Measurements from ENCODE around the gene SLC35E1. TPM values are rescaled to one million over a fixed set of nuclear protein-coding genes. Genes with fewer than 3 reads are reported as not detected.

The SLC35E1 gene
- total RNA-seq, 1 experiment from 2014 or later: 35.8 TPM

- Histone ChIP-seq H3K79me1 (ENCODE audit: insufficient read depth, low read depth, low read length, poor library complexity, severe bottlenecking) (peaks cover 12% of the 10 kb centered on the region), H3K18ac (ENCODE audit: insufficient read length, low read depth, low read length) (no peak overlapping the region), H3K79me2 (ENCODE audit: insufficient read depth, low read length) (peaks cover 32% of the 10 kb centered on the region; the same call in 1 of the 2 replicates), H2BK20ac (ENCODE audit: low read depth, low read length, poor library complexity, severe bottlenecking) (no peak overlapping the region), H3K27me3 (ENCODE audit: insufficient read depth, low read length) (no peaks in the 10 kb centered on the region), H2BK120ac (ENCODE audit: low read depth, low read length, poor library complexity, severe bottlenecking) (no peak overlapping the region), H4K5ac (ENCODE audit: insufficient read length, low read depth, low read length) (no peak overlapping the region), H2BK5ac (ENCODE audit: insufficient read length, low read length) (no peak overlapping the region), H3K4me1 (ENCODE audit: insufficient read depth, low read length) (peaks cover 7% of the 10 kb centered on the region; the same call in 1 of the 2 replicates), H4K8ac (replicated peaks; ENCODE audit: insufficient read length, low read depth, low read length) (no peak overlapping the region), H4K91ac (ENCODE audit: insufficient read length, low read depth, low read length) (no peak overlapping the region), H3K4me2 (ENCODE audit: insufficient read depth, insufficient read length, low read length) (no peak overlapping the region), H3K9ac (ENCODE audit: extremely low read depth, insufficient read length, low read length) (no peak overlapping the region), H3K14ac (ENCODE audit: insufficient read depth, low read length) (no peak overlapping the region), H3K9me3 (ENCODE audit: control insufficient read depth, low read depth, low read length) (no peaks in the 10 kb centered on the region), H4K20me1 (ENCODE audit: control insufficient read depth, insufficient read depth, insufficient read length) (peaks cover 4% of the 10 kb centered on the region), H2BK12ac (ENCODE audit: insufficient read length, low read depth, low read length) (no peak overlapping the region), H3K23me2 (ENCODE audit: insufficient read length, low read depth, low read length, poor library complexity, severe bottlenecking) (no peaks in the 10 kb centered on the region), H3T11ph (ENCODE audit: low read length) (no peak overlapping the region), H2AFZ (ENCODE audit: low read length) (no peak overlapping the region), H2BK15ac (ENCODE audit: low read depth, low read length) (no peak overlapping the region), H3K23ac (ENCODE audit: insufficient read length, low read depth, low read length) (no peak overlapping the region), H2AK5ac (ENCODE audit: insufficient read length, low read length) (no peak overlapping the region), H3K4ac (ENCODE audit: low read depth, low read length) (no peak overlapping the region), H3K27ac (ENCODE audit: insufficient read length, low read depth, low read length) (no peak overlapping the region), H3K56ac (ENCODE audit: insufficient read length, low read depth, low read length) (no peak overlapping the region)
- peaks cover 0 to 4% (median 0%) of the 10 kb centered on the region in 3 experiments; a peak in 2 of 7 replicates for H3K36me3 Mint-ChIP-seq (ENCODE audit: insufficient read depth in 1 of 3, low read depth in 3 of 3)
- WGBS (ENCODE audit: extremely low coverage, insufficient read length, low lambda C conversion rate): no CpG with 5 or more reads among the region's 5 CpGs
- H3K4me3 Mint-ChIP-seq: no peak overlapping the region
- no peak for DNase-seq
- H3K9me3 Mint-ChIP-seq: no peaks in the 10 kb centered on the region
- H3K27me3 Mint-ChIP-seq (ENCODE audit: low read depth): no peaks in the 10 kb centered on the region
- peaks cover 18 to 24% of the 10 kb centered on the region in 2 experiments for H3K4me1 Mint-ChIP-seq
- TF ChIP-seq CTCF (conservative IDR thresholded peaks at IDR 0.05): no peak
- peak overlapping the region in 2 of 3 experiments; percentile 57 to 85; a peak in 3 of 7 replicates for H3K27ac Mint-ChIP-seq
Measured at GRCh38 chr19:16594681-16595091, 22.5 kb upstream of the SLC35E1 start.
